PFSK-1 (cell line): Measurements from ENCODE around the gene BPGM.

Experiments
- POLR2AphosphoS5 ChIP-seq: IDR thresholded peaks from 2 replicates; pipeline ENCODE4 v1.6.1; 2012; ENCODE audit warnings: low read depth, mild to moderate bottlenecking, control low read depth, low read length, moderate library complexity
- SIN3A ChIP-seq: IDR thresholded peaks from 2 replicates; pipeline ENCODE4 v1.6.1; 2012; ENCODE audit warnings: mild to moderate bottlenecking, low read length, moderate library complexity, borderline replicate concordance; ENCODE audit not compliant: insufficient read depth
- TAF1 ChIP-seq: IDR thresholded peaks from 2 replicates; pipeline ENCODE4 v1.6.1; 2012; ENCODE audit warnings: low read length, control low read depth, borderline replicate concordance; ENCODE audit not compliant: insufficient read depth
- TF ChIP-seq, protein P1 (sequence below), 2 experiments: IDR thresholded peaks; 2 replicates each; pipeline versions ENCODE4 v1.6.1 to v1.8.0; 2011 to 2012; ENCODE audit warnings: low read depth in 2 of 2, low read length in 2 of 2, control low read depth in 1 of 2, inconsistent platforms in 1 of 2, mild to moderate bottlenecking in 1 of 2, moderate library complexity in 1 of 2; ENCODE audit not compliant: insufficient read depth in 1 of 2

DNA sequence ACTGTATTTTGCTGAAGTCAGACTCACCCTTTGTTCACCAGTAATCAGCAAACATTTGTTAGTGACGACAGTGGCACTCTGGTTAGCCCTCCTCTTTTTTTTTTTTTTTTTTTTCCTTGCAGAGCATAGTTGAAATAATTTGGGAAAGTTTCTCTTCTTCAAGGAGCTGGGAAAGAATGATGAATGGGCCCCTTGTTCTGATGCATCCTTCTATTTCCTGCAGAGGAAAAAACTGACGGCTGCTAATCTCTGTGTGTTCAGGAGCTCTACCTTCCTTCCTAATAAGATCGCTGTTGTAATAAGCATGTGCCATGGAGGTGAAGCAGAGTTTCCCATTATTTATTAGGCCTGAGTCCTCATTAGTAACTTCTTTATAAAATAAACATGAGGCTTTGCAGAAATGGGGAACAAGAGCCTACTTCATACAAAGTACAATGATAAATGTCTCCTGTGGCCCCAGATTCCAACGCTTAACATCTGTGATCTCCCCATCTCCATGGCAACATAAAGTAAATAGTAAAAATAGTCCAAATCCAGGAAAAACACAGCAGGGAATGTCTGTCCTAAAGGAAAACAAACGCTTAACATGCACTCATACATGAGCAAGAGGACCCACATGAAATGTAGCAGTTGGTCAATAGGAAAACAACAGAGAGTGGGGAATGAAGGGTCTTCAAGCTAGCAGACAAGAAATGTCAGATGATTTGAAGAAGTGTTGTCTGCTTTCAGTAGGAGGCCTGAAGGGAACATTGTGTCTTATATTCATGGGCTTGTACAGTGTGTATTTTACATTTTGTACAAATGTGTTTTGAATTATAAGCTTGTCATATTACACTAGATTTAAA lies 73.7 kb downstream of the BPGM start:
- TF ChIP-seq POLR2AphosphoS5, result no peak
- TF ChIP-seq SIN3A, result no peak
- TF ChIP-seq, protein P1, sequence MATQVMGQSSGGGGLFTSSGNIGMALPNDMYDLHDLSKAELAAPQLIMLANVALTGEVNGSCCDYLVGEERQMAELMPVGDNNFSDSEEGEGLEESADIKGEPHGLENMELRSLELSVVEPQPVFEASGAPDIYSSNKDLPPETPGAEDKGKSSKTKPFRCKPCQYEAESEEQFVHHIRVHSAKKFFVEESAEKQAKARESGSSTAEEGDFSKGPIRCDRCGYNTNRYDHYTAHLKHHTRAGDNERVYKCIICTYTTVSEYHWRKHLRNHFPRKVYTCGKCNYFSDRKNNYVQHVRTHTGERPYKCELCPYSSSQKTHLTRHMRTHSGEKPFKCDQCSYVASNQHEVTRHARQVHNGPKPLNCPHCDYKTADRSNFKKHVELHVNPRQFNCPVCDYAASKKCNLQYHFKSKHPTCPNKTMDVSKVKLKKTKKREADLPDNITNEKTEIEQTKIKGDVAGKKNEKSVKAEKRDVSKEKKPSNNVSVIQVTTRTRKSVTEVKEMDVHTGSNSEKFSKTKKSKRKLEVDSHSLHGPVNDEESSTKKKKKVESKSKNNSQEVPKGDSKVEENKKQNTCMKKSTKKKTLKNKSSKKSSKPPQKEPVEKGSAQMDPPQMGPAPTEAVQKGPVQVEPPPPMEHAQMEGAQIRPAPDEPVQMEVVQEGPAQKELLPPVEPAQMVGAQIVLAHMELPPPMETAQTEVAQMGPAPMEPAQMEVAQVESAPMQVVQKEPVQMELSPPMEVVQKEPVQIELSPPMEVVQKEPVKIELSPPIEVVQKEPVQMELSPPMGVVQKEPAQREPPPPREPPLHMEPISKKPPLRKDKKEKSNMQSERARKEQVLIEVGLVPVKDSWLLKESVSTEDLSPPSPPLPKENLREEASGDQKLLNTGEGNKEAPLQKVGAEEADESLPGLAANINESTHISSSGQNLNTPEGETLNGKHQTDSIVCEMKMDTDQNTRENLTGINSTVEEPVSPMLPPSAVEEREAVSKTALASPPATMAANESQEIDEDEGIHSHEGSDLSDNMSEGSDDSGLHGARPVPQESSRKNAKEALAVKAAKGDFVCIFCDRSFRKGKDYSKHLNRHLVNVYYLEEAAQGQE (IDR thresholded peaks at IDR 0.05; ENCODE audit: insufficient read depth in 1 of 2, low read depth in 2 of 2, low read length in 2 of 2), result no peak
- TF ChIP-seq TAF1, result no peak
